C4-2B (cell line): ENCODE measurements around the gene LPCAT2.

ENCODE experiments used
- CTCF ChIP-seq: fragments of 450-650 bp; conservative IDR thresholded peaks from 2 replicates; pipeline ENCODE4 v1.5.1; 2017; ENCODE audit warnings: mild to moderate bottlenecking
- ZFX ChIP-seq: fragments of 450-650 bp; IDR thresholded peaks from 2 replicates; pipeline ENCODE4 v1.6.1; 2017

GRCh38 chr16:55467898-55468297 lies 41.0 kb upstream of the LPCAT2 start:
- TF ChIP-seq CTCF (no peak), ZFX (no peak)
